Measurements from ENCODE around the gene E2F4. TPM values are rescaled to one million over a fixed set of nuclear protein-coding genes. Genes with fewer than 3 reads are reported as not detected.
A peak's percentile ranks its signal among the peaks of the same experiment; 100 is the strongest.

The E2F4 gene
- total and polyA plus RNA-seq, 4 donors: 16.7 to 53.5 (median 40.7) TPM

DNA sequence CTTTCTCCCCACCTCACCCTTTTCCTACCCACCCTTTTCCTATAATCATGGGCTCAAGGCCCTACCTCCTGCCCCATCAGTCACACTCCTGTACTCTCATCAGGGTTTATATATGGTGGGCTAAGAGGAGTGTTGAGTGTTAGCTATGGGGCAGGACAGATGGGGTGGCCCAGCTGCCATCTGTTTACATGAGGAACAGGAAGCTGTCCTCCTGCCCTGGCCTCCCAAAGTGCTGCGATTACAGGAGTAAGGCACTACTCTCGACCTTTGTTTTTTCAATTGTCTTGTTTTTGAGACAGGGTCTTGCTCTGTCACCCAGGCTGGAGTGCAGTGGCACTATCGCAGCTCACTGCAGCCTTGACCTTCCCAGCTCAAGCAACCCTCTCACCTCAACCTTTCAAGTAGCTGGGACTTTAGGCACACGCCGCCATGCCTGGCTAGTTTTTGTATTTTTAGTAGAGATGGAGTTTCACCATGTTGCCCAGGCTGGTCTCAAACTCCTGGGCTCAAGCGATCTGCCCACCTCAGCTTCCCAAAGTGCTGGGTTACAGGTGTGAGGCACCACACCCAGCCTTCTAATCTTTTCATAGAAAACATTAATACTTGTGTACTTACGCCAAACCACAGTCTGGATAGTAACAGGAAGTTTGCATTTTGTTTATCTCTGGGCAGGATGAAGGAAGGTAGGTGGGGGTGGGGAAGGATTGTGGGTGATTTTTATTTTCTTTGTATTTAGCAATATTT, 33.9 kb upstream of the E2F4 start:
- peaks cover 94% of the 10 kb centered on the region for H3K27me3 ChIP-seq (ENCODE audit: control insufficient read depth, insufficient read depth, low read length)

DNA sequence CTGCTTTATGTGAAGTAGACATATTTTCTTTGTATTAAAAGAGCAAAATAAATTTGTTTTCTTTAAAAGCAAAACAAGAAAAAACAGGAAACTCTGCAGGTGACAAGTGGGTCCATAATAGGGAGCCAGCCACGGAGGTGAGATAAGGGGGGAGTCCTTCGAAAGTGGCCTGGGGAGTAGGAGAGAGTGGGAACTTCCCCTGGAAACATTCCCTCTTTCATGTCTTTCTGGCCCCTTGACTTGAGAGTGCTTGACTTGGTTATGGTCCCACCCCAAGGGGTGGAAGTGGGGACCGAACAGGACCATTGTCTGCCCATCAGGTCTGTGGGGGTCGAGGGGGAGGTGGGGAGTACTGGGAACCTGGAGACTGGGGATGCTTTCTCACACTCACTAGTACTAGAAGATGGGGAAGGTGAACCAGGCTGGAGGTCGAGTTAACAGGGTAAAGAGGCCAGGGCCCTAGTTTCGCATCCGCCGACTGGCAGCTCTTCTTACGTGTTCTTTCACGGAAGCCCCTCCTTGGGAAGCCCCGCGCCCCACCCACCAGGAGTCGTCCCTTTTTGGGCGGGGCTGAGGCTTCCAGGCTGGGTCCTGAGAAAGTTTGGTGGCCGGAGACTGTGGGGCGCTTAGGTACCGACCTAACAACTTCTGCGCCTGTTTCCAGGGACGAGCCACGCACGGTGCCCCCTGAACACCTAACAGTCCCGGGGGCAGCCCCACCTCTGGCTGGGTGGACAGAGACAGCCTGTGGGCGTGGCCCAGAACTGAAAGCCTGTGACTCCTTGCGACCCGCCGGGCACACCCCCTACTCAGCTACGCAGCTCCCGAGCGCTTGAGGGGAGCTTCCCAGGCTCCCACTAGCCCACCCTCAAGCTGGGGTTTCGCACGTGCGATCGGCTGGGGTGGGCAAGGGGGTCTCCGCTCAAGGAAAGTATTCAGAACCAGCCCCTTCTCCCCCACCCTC, 33.0 kb upstream of the E2F4 start:
- H3K36me3 ChIP-seq (ENCODE audit: control insufficient read depth, insufficient read depth, low read length): no peaks in the 10 kb centered on the region
- H3K27me3 ChIP-seq (ENCODE audit: control insufficient read depth, insufficient read depth, low read length): peaks cover 94% of the 10 kb centered on the region
- DNase-seq (ENCODE audit: low read depth in 4 of 6, low spot score in 6 of 6): no peak
- peak overlapping the region; percentile 60 for H3K4me3 ChIP-seq (ENCODE audit: low read depth, low read length)
- H3K27ac ChIP-seq (ENCODE audit: low read depth, low read length): no peak overlapping the region
- 1% methylated on average over 30 of the region's 34 CpGs for WGBS (ENCODE audit: insufficient coverage)
- no peaks in the 10 kb centered on the region for H3K9me3 ChIP-seq (ENCODE audit: control insufficient read depth, insufficient read depth, low read length)
- peaks cover 62% of the 10 kb centered on the region for H3K4me1 ChIP-seq (ENCODE audit: control insufficient read depth, insufficient read depth, low read length)

More for the DNA sequence above, 33.9 kb upstream of the E2F4 start:
- Histone ChIP-seq H3K9me3 (ENCODE audit: control insufficient read depth, insufficient read depth, low read length) (no peaks in the 10 kb centered on the region), H3K36me3 (ENCODE audit: control insufficient read depth, insufficient read depth, low read length) (no peaks in the 10 kb centered on the region), H3K27ac (ENCODE audit: low read depth, low read length) (no peak overlapping the region), H3K4me1 (ENCODE audit: control insufficient read depth, insufficient read depth, low read length) (peaks cover 57% of the 10 kb centered on the region), H3K4me3 (ENCODE audit: low read depth, low read length) (no peak overlapping the region)
- no peak for DNase-seq (ENCODE audit: low read depth in 4 of 6, low spot score in 6 of 6)
- WGBS (ENCODE audit: insufficient coverage): 46% methylated on average over 2 of the region's 7 CpGs

DNA sequence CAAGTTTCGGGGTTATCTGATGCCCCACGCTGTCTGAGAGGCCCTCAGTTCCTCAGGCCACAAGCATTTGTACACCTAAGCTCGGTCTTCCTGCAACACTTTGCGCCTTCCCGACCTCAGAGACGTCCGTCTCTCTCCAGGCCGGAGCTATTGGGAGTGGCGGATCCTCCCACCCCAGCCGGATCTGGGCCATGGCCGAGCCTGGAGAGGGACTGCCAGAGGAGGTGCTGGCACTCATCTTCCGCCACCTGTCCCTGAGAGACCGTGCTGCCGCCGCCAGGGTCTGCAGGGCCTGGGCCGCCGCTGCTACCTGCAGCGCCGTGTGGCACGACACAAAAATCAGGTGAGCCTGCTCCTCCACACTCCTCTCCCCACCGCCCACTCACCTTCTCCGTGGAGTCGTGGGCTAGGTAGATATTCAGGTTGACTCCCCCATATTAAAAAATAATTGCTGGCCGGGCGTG, 30.3 kb upstream of the E2F4 start:
- H3K9me3 ChIP-seq (ENCODE audit: control insufficient read depth, insufficient read depth, low read length): no peaks in the 10 kb centered on the region
- H3K36me3 ChIP-seq (ENCODE audit: control insufficient read depth, insufficient read depth, low read length): peaks cover under 1% of the 10 kb centered on the region
- peaks cover 59% of the 10 kb centered on the region for H3K4me1 ChIP-seq (ENCODE audit: control insufficient read depth, insufficient read depth, low read length)
- 7% methylated on average over 24 of the region's 25 CpGs for WGBS (ENCODE audit: insufficient coverage)
- no peak for DNase-seq (ENCODE audit: low read depth in 4 of 6, low spot score in 6 of 6)
- H3K4me3 ChIP-seq (ENCODE audit: low read depth, low read length): no peak overlapping the region
- H3K27me3 ChIP-seq (ENCODE audit: control insufficient read depth, insufficient read depth, low read length): peaks cover 92% of the 10 kb centered on the region
- H3K27ac ChIP-seq (ENCODE audit: low read depth, low read length): no peak overlapping the region

DNA sequence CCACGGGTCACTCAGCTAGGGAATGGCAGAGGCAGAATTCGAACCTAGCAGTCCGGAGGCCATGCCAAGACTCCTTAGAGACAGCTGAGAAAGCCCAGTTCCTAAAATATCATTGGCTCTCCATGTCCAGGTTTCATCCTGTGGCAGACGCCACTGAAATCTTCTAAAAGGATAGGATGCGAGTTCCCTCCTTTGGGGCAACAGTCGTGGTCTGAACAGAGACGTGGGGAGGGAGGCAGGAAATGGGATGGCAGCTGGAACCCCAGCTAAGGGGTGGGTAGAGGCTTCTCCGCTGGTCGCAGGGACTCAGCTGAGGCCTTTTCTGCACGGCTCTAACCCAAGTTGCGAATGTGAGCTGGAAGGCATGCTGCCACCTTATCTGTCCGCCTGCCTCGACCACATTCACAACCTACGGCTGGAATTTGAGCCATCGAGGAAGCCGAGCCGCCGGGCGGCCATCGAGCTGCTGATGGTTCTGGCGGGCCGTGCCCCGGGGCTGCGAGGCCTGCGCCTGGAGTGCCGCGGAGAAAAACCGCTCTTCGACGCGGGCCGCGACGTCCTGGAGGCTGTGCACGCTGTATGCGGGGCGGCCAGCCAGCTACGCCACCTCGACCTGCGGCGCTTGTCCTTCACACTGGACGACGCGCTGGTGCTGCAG, 29.3 kb upstream of the E2F4 start:
- H3K4me3 ChIP-seq (ENCODE audit: low read depth, low read length): peak overlapping the region; percentile 16
- DNase-seq (ENCODE audit: low read depth in 4 of 6, low spot score in 6 of 6): no peak
- peaks cover 11% of the 10 kb centered on the region for H3K36me3 ChIP-seq (ENCODE audit: control insufficient read depth, insufficient read depth, low read length)
- H3K27ac ChIP-seq (ENCODE audit: low read depth, low read length): no peak overlapping the region
- peaks cover 59% of the 10 kb centered on the region for H3K4me1 ChIP-seq (ENCODE audit: control insufficient read depth, insufficient read depth, low read length)
- WGBS (ENCODE audit: insufficient coverage): 2% methylated on average over 43 of the region's 44 CpGs
- H3K27me3 ChIP-seq (ENCODE audit: control insufficient read depth, insufficient read depth, low read length): peaks cover 92% of the 10 kb centered on the region
- H3K9me3 ChIP-seq (ENCODE audit: control insufficient read depth, insufficient read depth, low read length): no peaks in the 10 kb centered on the region

DNA sequence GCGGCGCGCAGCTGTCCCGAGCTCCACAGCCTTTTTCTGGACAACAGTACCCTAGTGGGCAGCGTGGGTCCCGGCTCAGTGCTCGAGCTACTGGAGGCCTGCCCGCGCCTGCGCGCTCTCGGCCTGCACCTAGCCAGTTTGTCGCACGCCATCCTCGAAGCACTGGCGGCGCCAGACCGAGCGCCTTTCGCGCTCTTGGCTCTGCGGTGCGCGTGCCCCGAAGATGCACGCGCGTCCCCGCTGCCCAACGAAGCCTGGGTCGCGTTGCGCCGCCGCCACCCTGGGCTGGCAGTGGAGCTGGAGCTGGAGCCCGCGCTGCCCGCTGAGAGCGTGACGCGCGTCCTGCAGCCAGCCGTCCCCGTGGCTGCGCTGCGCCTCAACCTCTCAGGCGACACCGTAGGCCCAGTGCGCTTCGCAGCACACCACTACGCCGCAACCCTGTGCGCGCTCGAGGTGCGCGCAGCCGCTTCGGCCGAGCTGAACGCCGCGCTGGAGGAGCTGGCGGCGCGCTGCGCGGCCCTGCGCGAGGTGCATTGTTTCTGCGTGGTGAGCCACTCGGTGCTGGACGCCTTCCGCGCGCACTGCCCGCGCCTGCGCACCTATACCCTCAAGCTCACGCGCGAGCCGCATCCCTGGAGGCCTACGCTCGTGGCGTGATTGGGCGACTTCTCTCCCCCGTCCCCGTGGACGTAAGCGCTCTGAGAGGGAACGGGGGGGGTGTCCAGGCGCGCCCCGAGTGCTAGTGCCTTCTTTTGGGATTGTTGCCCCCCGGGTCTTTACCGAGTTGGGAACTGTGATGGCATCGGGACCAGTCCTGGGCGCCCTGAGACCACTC, 28.6 kb upstream of the E2F4 start:
- peak overlapping the region; percentile 33 for H3K4me3 ChIP-seq (ENCODE audit: low read depth, low read length)
- H3K4me1 ChIP-seq (ENCODE audit: control insufficient read depth, insufficient read depth, low read length): peaks cover 59% of the 10 kb centered on the region
- no peak overlapping the region for H3K27ac ChIP-seq (ENCODE audit: low read depth, low read length)
- peaks cover 13% of the 10 kb centered on the region for H3K36me3 ChIP-seq (ENCODE audit: control insufficient read depth, insufficient read depth, low read length)
- H3K27me3 ChIP-seq (ENCODE audit: control insufficient read depth, insufficient read depth, low read length): peaks cover 93% of the 10 kb centered on the region
- peak in 4 of 6 donors; percentile 76 to 98 (median 86) for DNase-seq (ENCODE audit: low read depth in 4 of 6, low spot score in 6 of 6)
- under 1% methylated on average over 96 of the region's 99 CpGs for WGBS (ENCODE audit: insufficient coverage)
- no peaks in the 10 kb centered on the region for H3K9me3 ChIP-seq (ENCODE audit: control insufficient read depth, insufficient read depth, low read length)

DNA sequence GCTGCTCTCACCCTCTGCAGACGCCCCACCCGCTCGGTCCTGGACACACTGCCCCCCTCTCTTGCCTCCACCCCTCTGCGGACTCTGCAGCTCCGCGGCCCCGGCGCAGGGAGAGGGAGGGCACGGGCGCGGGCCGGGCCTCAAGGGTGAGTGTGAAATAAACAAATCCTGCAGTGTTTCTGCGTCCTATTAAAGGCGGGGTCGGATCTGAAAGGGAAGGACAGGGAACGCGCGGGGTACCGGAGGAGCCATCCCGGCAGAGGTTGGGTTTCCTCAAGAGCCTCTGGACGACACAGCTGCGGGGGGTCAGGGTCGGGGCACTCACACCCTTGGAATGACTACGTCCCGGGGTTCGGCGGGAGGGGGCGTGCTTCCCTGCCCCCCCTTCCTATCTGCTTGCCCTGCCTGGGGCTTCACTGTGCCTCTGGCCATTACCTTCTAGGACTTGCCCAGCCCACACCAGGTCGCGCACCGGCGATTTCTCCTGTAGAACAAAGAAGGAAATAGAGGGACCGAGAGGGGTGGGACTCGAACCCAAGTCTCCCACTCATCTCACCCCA, 27.9 kb upstream of the E2F4 start:
- Histone ChIP-seq H3K4me3 (ENCODE audit: low read depth, low read length) (peak overlapping the region; percentile 33), H3K36me3 (ENCODE audit: control insufficient read depth, insufficient read depth, low read length) (peaks cover 13% of the 10 kb centered on the region), H3K27me3 (ENCODE audit: control insufficient read depth, insufficient read depth, low read length) (peaks cover 93% of the 10 kb centered on the region), H3K27ac (ENCODE audit: low read depth, low read length) (no peak overlapping the region), H3K4me1 (ENCODE audit: control insufficient read depth, insufficient read depth, low read length) (peaks cover 60% of the 10 kb centered on the region), H3K9me3 (ENCODE audit: control insufficient read depth, insufficient read depth, low read length) (no peaks in the 10 kb centered on the region)
- DNase-seq (ENCODE audit: low read depth in 4 of 6, low spot score in 6 of 6): no peak
- 0% methylated on average over 25 of the region's 34 CpGs for WGBS (ENCODE audit: insufficient coverage)

DNA sequence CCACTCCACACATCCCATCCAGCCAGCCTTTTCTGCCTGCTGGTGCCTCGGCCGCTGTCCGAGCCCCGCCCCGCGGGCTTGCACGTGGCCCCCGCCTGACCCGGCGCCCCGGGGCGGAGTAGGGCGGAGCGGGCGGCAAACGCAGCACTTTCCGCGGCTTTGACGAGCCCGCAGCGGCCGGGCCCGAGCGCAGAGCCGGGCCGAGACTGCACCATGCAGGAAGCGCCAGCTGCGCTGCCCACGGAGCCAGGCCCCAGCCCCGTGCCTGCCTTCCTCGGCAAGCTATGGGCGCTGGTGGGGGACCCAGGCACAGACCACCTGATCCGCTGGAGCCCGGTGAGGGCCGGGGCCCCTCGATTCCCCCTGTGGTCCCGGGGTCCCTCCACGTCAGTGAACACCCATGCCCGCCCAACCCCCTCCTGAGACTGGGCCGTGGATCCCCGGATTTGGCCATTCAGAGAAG, 27.3 kb upstream of the E2F4 start, which contains the start of gene HSF4:
HSF4 (plus strand) TSS at position 147 of the 463 bp plus-strand sequence; CDS start at position 214, 67 bp downstream.
- H3K27ac ChIP-seq (ENCODE audit: low read depth, low read length): no peak within 1 kb of the TSS
- DNase-seq (ENCODE audit: low read depth in 4 of 6, low spot score in 6 of 6): peak in 1 of 6 donors; percentile 43
- H3K9me3 ChIP-seq (ENCODE audit: control insufficient read depth, insufficient read depth, low read length): no peaks in the 10 kb centered on the region
- WGBS (ENCODE audit: insufficient coverage): under 1% methylated on average over 37 of the region's 41 CpGs
- H3K4me1 ChIP-seq (ENCODE audit: control insufficient read depth, insufficient read depth, low read length): peaks cover 60% of the 10 kb centered on the region
- peaks cover 93% of the 10 kb centered on the region for H3K27me3 ChIP-seq (ENCODE audit: control insufficient read depth, insufficient read depth, low read length)
- peak within 1 kb of the TSS; percentile 33 for H3K4me3 ChIP-seq (ENCODE audit: low read depth, low read length)
- peaks cover 13% of the 10 kb centered on the region for H3K36me3 ChIP-seq (ENCODE audit: control insufficient read depth, insufficient read depth, low read length)

DNA sequence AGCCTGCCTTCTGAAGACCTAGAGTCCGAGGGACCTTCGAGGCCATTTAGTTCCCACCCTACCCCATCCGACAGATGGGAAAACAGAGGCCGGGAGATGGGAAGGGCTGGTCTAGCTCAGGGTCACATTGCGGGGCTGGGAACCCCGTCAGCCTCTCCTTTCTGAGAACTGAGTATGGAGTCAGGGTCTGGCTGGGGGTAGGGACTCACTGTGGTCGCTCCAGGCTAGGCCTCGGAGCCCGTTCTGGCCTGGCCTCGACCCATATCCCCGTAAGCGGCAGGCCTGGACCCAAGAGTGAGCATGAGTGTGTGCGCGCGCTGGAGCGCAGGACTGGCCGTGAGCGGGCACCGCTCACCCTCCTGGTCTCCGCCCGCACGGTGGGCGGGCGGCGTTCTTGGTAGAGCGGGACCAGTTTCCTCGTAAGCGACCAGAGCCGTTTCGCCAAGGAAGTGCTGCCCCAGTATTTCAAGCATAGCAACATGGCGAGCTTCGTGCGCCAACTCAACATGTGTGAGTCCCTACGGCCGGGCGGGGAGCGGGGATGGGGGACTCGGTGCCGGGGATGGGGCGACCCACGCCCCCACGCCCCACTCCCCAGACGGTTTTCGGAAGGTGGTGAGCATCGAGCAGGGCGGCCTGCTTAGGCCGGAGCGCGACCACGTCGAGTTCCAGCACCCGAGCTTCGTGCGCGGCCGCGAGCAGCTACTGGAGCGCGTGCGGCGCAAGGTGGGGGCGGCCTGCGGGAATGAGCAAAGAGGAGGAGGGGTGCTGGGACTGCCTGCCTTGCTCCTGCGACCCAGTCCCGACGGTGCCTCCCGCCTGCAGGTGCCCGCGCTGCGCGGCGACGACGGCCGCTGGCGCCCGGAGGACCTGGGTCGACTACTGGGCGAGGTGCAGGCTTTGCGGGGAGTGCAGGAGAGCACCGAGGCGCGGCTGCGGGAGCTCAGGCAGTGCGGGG, 26.6 kb upstream of the E2F4 start:
- Histone ChIP-seq H3K27me3 (ENCODE audit: control insufficient read depth, insufficient read depth, low read length) (peaks cover 91% of the 10 kb centered on the region), H3K36me3 (ENCODE audit: control insufficient read depth, insufficient read depth, low read length) (peaks cover 16% of the 10 kb centered on the region), H3K27ac (ENCODE audit: low read depth, low read length) (no peak overlapping the region), H3K4me3 (ENCODE audit: low read depth, low read length) (peak overlapping the region; percentile 21), H3K4me1 (ENCODE audit: control insufficient read depth, insufficient read depth, low read length) (peaks cover 61% of the 10 kb centered on the region), H3K9me3 (ENCODE audit: control insufficient read depth, insufficient read depth, low read length) (no peaks in the 10 kb centered on the region)
- DNase-seq (ENCODE audit: low read depth in 4 of 6, low spot score in 6 of 6): peak in 1 of 6 donors; percentile 41
- WGBS (ENCODE audit: insufficient coverage): 3% methylated on average over 76 of the region's 85 CpGs

Data from spinal cord (tissue), 10 donors.